ENCODE measurements around the gene PDPK1.
"Not testable (repeated sequence)": the region's sequence is repeated elsewhere in the genome, so short reads cannot be mapped to it uniquely, and the experiment has no call there.

The PDPK1 gene

GRCh38 chr16:2620870-2621269, 83.0 kb downstream of the PDPK1 start:
- DNase-seq: not testable (repeated sequence)

GRCh38 chr16:2621395-2621794, 83.6 kb downstream of the PDPK1 start:
- DNase-seq: not testable (repeated sequence)

- not testable (repeated sequence) for DNase-seq
Observed at GRCh38 chr16:2627075-2627474, 89.3 kb downstream of the PDPK1 start.

- not testable (repeated sequence) for DNase-seq
Observed at GRCh38 chr16:2631203-2631602, 93.4 kb downstream of the PDPK1 start.

- DNase-seq: not testable (repeated sequence)
Observed at GRCh38 chr16:2632291-2632690, 94.5 kb downstream of the PDPK1 start.

- DNase-seq: not testable (repeated sequence)
Observed at GRCh38 chr16:2639071-2639721, 101.4 kb downstream of the PDPK1 start.

GRCh38 chr16:2639722-2640072, 101.9 kb downstream of the PDPK1 start:
- not testable (repeated sequence) for DNase-seq

- not testable (repeated sequence) for DNase-seq
Observed at GRCh38 chr16:2642561-2642960, 104.7 kb downstream of the PDPK1 start.

GRCh38 chr16:2644754-2645453, 107.1 kb downstream of the PDPK1 start:
- DNase-seq: not testable (repeated sequence)

GRCh38 chr16:2651268-2651871, 113.5 kb downstream of the PDPK1 start:
- not testable (repeated sequence) for DNase-seq
